ENCODE data around the gene STX8. TPM values are rescaled to one million over a fixed set of nuclear protein-coding genes. Genes with fewer than 3 reads are reported as not detected.
A peak's percentile ranks its signal among the peaks of the same experiment; 100 is the strongest.
"Not testable (repeated sequence)": the region's sequence is repeated elsewhere in the genome, so short reads cannot be mapped to it uniquely, and the experiment has no call there.

Gene STX8
- total RNA-seq, 2 donors from 2014 or later, result 41.6 to 57.2 TPM

DNA sequence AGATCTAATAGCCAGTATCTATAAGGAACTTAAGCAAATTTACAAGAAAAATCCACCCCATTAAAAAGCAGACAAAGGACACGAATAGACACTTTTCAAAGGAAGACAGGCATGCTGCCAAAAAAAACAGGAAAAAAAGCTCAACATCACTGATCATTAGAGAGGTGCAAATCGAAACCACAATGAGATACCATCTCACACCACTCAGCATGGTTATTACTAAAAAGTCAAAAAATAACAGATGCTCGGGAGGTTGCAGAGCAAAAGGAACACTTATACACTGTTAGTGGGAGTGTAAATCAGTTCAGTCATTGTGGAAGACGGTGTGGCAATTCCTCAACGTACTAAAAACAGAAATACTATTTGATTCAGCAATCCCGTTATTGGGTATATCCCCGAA lies 9.6 kb downstream of the STX8 start:
- no peak overlapping the region for H3K27ac ChIP-seq
- no peaks in the 10 kb centered on the region for H3K9me3 ChIP-seq
- H3K4me3 ChIP-seq, result no peak overlapping the region
- H3K9ac ChIP-seq (ENCODE audit: low read depth in 2 of 2, low read length in 2 of 2), result no peak overlapping the region
- no peak for DNase-seq
- no peak for TF ChIP-seq CTCF (IDR thresholded peaks at IDR 0.05)
- intact Hi-C loops (cut with DNase I), result no loop called here
- H3K36me3 ChIP-seq, result no peaks in the 10 kb centered on the region
- no peaks in the 10 kb centered on the region for H3K4me1 ChIP-seq
- no peaks in the 10 kb centered on the region for H3K27me3 ChIP-seq

DNA sequence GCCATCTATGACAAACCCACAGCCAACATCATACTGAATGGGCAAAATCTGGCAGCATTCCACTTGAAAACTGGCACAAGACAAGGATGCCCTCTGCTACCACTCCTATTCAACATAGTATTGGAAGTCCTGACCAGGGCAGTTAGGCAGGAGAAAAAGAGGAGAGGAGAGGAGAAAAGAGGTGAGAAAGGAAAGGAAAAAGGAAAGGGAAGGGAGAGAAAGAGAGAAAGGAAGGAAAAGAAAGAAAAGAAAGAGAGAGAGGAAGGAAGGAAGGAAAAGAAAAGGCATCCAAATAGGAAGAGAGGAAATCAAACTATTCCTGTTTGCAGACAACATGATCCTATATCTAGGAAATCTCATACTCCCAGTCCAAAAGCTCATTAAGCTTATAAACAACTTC lies 11.5 kb downstream of the STX8 start:
- Histone ChIP-seq H3K27me3 (no peaks in the 10 kb centered on the region), H3K9me3 (no peaks in the 10 kb centered on the region), H3K36me3 (no peaks in the 10 kb centered on the region), H3K9ac (ENCODE audit: low read depth in 2 of 2, low read length in 2 of 2) (no peak overlapping the region), H3K4me3 (no peak overlapping the region), H3K4me1 (no peaks in the 10 kb centered on the region), H3K27ac (no peak overlapping the region)
- no peak for DNase-seq
- no peak for TF ChIP-seq CTCF (IDR thresholded peaks at IDR 0.05)
- intact Hi-C loops (cut with DNase I), result no loop called here

- H3K36me3 ChIP-seq, result no peaks in the 10 kb centered on the region
- TF ChIP-seq CTCF (IDR thresholded peaks at IDR 0.05), result no peak
- no peak overlapping the region for H3K9ac ChIP-seq (ENCODE audit: low read depth in 2 of 2, low read length in 2 of 2)
- no peaks in the 10 kb centered on the region for H3K27me3 ChIP-seq
- intact Hi-C loops (cut with DNase I), result no loop called here
- H3K4me3 ChIP-seq, result no peak overlapping the region
- DNase-seq, result no peak
- H3K4me1 ChIP-seq, result no peaks in the 10 kb centered on the region
- H3K27ac ChIP-seq, result no peak overlapping the region
- no peaks in the 10 kb centered on the region for H3K9me3 ChIP-seq
Measured at GRCh38 chr17:9557857-9558256, 17.8 kb downstream of the STX8 start.

- intact Hi-C loops (cut with DNase I), result no loop called here
- no peak for DNase-seq
- no peaks in the 10 kb centered on the region for H3K27me3 ChIP-seq
- H3K4me1 ChIP-seq, result no peaks in the 10 kb centered on the region
- H3K9ac ChIP-seq (ENCODE audit: low read depth in 2 of 2, low read length in 2 of 2), result no peak overlapping the region
- TF ChIP-seq CTCF (IDR thresholded peaks at IDR 0.05), result no peak
- no peak overlapping the region for H3K27ac ChIP-seq
- H3K36me3 ChIP-seq, result no peaks in the 10 kb centered on the region
- H3K9me3 ChIP-seq, result no peaks in the 10 kb centered on the region
- no peak overlapping the region for H3K4me3 ChIP-seq
Measured at GRCh38 chr17:9557161-9557755, 18.4 kb downstream of the STX8 start.

GRCh38 chr17:9554715-9555114 lies 20.9 kb downstream of the STX8 start:
- H3K9ac ChIP-seq (ENCODE audit: low read depth in 2 of 2, low read length in 2 of 2); H3K9me3 ChIP-seq: not testable (repeated sequence)
- TF ChIP-seq CTCF (IDR thresholded peaks at IDR 0.05), result peak; percentile 29

More at GRCh38 chr17:9554715-9555114, 20.9 kb downstream of the STX8 start:
- DNase-seq, result peak; percentile 43
- H3K36me3 ChIP-seq; H3K4me1 ChIP-seq; H3K4me3 ChIP-seq; intact Hi-C loops (cut with DNase I); H3K27ac ChIP-seq; H3K27me3 ChIP-seq: not testable (repeated sequence)
